Upper lobe of left lung (tissue), 6 donors: ENCODE data around the gene EIPR1. TPM values are rescaled to one million over a fixed set of nuclear protein-coding genes. Genes with fewer than 3 reads are reported as not detected.
A peak's percentile ranks its signal among the peaks of the same experiment; 100 is the strongest.

ENCODE experiments used
- ATAC-seq, 2 donors: fragments of 200-7000 bp; cut with Tn5 transposase; one replicate each; pipeline ENCODE4 v1.9.1; 2022; ENCODE audit warnings: mild to moderate bottlenecking in 2 of 2, moderate library complexity in 2 of 2; ENCODE audit not compliant: low FRiP score in 2 of 2
- DNase-seq, 2 donors: peaks; one replicate each; pipeline ENCODE4 v3.0.0-alpha.2; 2019 to 2020
- H3K27ac ChIP-seq, 4 donors: fragments of 200-600 bp; sonication (generic); one replicate each; pipeline ENCODE4 v1.5.1; 2016 to 2019
- H3K27me3 ChIP-seq, 4 donors: fragments of 200-600 bp; sonication (generic); one replicate each; pipeline ENCODE4 v1.5.1; 2017 to 2019
- H3K36me3 ChIP-seq, 4 donors: fragments of 200-600 bp; sonication (generic); one replicate each; pipeline ENCODE4 v1.5.1; 2016 to 2019
- H3K4me1 ChIP-seq, 4 donors: fragments of 200-600 bp; sonication (generic); one replicate each; pipeline ENCODE4 v1.5.1; 2018 to 2019
- H3K4me3 ChIP-seq, 4 donors: fragments of 200-600 bp; sonication (generic); one replicate each; pipeline ENCODE4 v1.5.1; 2017 to 2019; ENCODE audit warnings: mild to moderate bottlenecking in 2 of 4, moderate library complexity in 1 of 4
- H3K9me3 ChIP-seq, 4 donors: fragments of 200-600 bp; sonication (generic); one replicate each; pipeline ENCODE4 v1.5.1; 2018 to 2019
- EP300 ChIP-seq, 4 donors: sonication (generic); formaldehyde crosslinking; IDR thresholded peaks; one replicate each; pipeline ENCODE4 v1.5.1; 2017; ENCODE audit warnings: antibody characterized with exemption in 4 of 4, control low read depth in 2 of 4
- POLR2A ChIP-seq, 4 donors: fragments of 450-650 bp; IDR thresholded peaks; one replicate each; pipeline ENCODE4 v1.5.1; 2016 to 2017; ENCODE audit warnings: antibody characterized with exemption in 4 of 4, mild to moderate bottlenecking in 2 of 4
- POLR2AphosphoS5 ChIP-seq, 2 donors: sonication (generic); formaldehyde crosslinking; IDR thresholded peaks; one replicate each; pipeline ENCODE4 v1.5.1; 2017; ENCODE audit warnings: antibody characterized with exemption in 2 of 2
- WGBS, 2 donors: methylation state at CpG; one replicate each; pipeline ENCODE4 v1.1.5; 2017 to 2018; 5-methylcytosine and 5-hydroxymethylcytosine counted together
- total RNA-seq, 6 donors: library from RNA; depleted of rRNA in 4 of 6; stranded (reverse); fragments of >200 nt in 4 of 6; gene quantifications; one replicate each; pipeline versions ENCODE4 v1.1.0 to v1.2.1, GENCODE V29; 2016 to 2021
- TF ChIP-seq, protein P1 (sequence below), 6 experiments: fragments of 450-650 bp in 4 of 6; fragments of 200-600 bp in 2 of 6; sonication (generic) in 2 of 6; IDR thresholded peaks; one replicate each; pipeline ENCODE4 v1.5.1; 2016 to 2019; ENCODE audit warnings: antibody characterized with exemption in 6 of 6
- donor health status: DM: no; HTN: no; CAD: no; lungs with moderate emphysema.
- donor health status: DM: no; HTN: yes; CAD: no; lungs with severe emphysema.

Gene EIPR1
- total RNA-seq, 6 donors from 2014 or later: 17.6 to 39.8 (median 23.6) TPM

DNA sequence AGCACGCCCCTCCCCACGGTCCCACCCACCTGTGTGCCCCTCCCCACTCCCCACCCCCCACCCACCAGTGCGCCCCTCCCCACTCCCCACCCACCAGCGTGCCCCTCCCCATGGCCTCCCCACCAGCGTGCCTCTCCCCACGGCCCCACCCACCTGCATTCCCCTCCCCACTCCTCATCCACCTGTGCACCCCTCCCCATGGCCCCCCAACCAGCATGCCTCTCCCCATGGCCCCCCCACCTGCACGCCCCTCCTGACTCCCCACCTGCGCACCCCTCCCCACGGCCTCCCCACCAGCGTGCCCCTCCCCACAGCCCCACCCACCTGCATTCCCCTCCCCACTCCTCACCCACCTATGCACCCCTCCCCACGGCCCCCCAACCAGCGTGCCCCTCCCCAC lies 190.2 kb downstream of the EIPR1 start:
- ATAC-seq (no peak), DNase-seq (no peak)
- 90% methylated on average over 2 of the region's 12 CpGs; no CpG with 5 or more reads in 1 of the 2 donors for WGBS, 2 donors
- no peak overlapping the region for H3K4me3 ChIP-seq
- TF ChIP-seq EP300 (IDR thresholded peaks at IDR 0.05) (no peak), POLR2AphosphoS5 (IDR thresholded peaks at IDR 0.05) (no peak), POLR2A (IDR thresholded peaks at IDR 0.05) (no peak)
- TF ChIP-seq, protein P1, sequence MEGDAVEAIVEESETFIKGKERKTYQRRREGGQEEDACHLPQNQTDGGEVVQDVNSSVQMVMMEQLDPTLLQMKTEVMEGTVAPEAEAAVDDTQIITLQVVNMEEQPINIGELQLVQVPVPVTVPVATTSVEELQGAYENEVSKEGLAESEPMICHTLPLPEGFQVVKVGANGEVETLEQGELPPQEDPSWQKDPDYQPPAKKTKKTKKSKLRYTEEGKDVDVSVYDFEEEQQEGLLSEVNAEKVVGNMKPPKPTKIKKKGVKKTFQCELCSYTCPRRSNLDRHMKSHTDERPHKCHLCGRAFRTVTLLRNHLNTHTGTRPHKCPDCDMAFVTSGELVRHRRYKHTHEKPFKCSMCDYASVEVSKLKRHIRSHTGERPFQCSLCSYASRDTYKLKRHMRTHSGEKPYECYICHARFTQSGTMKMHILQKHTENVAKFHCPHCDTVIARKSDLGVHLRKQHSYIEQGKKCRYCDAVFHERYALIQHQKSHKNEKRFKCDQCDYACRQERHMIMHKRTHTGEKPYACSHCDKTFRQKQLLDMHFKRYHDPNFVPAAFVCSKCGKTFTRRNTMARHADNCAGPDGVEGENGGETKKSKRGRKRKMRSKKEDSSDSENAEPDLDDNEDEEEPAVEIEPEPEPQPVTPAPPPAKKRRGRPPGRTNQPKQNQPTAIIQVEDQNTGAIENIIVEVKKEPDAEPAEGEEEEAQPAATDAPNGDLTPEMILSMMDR (IDR thresholded peaks at IDR 0.05): no peak
- H3K27ac ChIP-seq: no peak overlapping the region
- peaks cover 0 to 29% (median 12%) of the 10 kb centered on the region in 4 donors for H3K36me3 ChIP-seq
- H3K4me1 ChIP-seq: no peaks in the 10 kb centered on the region
- H3K9me3 ChIP-seq: no peaks in the 10 kb centered on the region
- H3K27me3 ChIP-seq: no peaks in the 10 kb centered on the region

DNA sequence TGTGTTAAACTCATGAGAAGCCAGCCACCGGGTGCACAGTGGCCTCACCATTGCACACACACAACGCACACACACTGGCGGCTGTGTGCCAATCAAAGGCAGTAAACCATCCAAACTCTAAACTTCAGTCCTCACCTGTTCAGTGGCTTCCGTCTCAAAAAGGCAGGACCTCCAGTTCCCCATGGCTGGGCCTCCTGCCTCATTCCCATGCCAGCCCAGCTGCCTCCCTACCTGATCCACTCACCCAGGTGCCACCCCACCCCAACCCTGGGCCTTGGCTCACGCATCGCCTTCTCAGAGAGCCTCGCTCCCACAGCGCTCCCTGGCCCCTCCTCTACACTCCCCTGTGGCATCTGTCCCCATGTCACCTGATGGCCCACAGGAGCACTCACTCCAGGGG lies 190.9 kb downstream of the EIPR1 start:
- peaks cover 0 to 22% (median 7%) of the 10 kb centered on the region in 4 donors for H3K36me3 ChIP-seq
- no peak for ATAC-seq
- DNase-seq: no peak
- no peak for TF ChIP-seq POLR2AphosphoS5 (IDR thresholded peaks at IDR 0.05)
- TF ChIP-seq, protein P1 (IDR thresholded peaks at IDR 0.05): no peak
- TF ChIP-seq EP300 (IDR thresholded peaks at IDR 0.05): no peak
- TF ChIP-seq POLR2A (IDR thresholded peaks at IDR 0.05): no peak
- 97 to 100% methylated on average over 8 of the region's 8 CpGs for WGBS, 2 donors
- no peak overlapping the region for H3K4me3 ChIP-seq
- no peaks in the 10 kb centered on the region for H3K9me3 ChIP-seq
- no peaks in the 10 kb centered on the region for H3K27me3 ChIP-seq
- H3K4me1 ChIP-seq: no peaks in the 10 kb centered on the region
- no peak overlapping the region for H3K27ac ChIP-seq

DNA sequence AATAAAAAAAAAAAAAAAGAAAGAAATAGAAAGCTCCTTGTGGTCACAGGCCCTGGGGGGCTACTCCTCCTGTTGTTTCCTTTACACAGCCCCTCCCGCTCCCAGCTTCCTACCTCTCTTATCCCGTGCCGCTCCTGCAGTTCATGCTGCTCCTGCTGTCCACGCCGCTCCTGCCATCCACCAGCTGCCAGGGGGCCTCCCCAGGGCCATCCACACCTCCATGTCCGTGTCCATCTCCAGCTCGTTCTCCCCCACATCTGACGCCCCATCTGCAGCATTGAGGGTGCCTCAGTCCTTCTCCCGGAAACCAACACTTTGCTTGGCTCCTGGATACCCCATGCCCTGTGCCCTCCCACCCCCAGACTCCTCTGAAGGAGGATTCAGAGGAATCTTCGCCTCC lies 191.7 kb downstream of the EIPR1 start:
- Histone ChIP-seq H3K36me3 (peaks cover 0 to 17% (median 6%) of the 10 kb centered on the region in 4 donors), H3K9me3 (no peaks in the 10 kb centered on the region), H3K27ac (no peak overlapping the region), H3K4me3 (no peak overlapping the region), H3K4me1 (no peaks in the 10 kb centered on the region), H3K27me3 (no peaks in the 10 kb centered on the region)
- DNase-seq (no peak), ATAC-seq (peak in 1 of 2 donors; percentile 28)
- TF ChIP-seq EP300 (IDR thresholded peaks at IDR 0.05) (no peak), POLR2AphosphoS5 (IDR thresholded peaks at IDR 0.05) (no peak), POLR2A (IDR thresholded peaks at IDR 0.05) (no peak)
- TF ChIP-seq, protein P1 (IDR thresholded peaks at IDR 0.05): no peak
- WGBS, 2 donors: 86 to 96% methylated on average over 10 of the region's 10 CpGs

DNA sequence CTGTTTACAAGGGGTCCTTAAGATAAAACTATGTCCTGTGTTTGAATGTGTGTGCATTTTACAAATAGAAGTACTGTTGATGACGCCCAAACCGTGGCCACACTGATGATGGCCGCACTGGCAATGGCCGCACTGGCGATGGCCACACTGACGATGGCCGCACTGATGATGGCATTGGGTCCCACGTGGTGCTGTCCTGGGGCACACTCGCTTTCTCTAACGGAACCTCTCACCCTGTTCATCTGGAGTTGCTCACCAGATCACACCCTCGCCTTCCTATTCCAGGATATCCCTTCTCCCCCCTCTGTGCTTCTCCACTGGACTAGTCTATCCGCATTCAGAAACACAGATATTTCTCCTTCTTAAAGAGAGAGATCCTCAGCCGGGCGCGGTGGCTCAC lies 192.4 kb downstream of the EIPR1 start:
- no peak for DNase-seq
- 95 to 98% methylated on average over 15 of the region's 15 CpGs for WGBS, 2 donors

DNA sequence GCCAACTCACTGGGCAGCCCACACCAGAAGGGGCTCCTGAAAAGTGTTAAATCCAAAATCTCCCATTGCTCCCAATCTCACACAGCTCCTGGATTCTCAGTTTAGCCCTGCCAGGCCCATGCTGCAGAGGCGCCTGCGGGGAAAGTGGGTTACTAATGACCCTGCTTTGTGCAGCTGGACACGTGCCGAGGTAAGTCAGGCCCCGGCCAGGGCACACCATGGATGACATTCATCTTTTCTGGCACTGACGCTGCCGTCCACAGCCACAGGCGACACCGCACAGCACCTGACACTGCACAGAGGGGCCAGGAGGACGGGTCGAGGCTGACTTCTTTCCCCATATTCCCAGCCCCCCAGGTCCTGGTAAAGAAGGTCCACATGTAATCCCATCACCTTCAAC lies 193.5 kb downstream of the EIPR1 start:
- ATAC-seq: no peak
- Histone ChIP-seq H3K27me3 (no peaks in the 10 kb centered on the region), H3K9me3 (no peaks in the 10 kb centered on the region), H3K4me1 (no peaks in the 10 kb centered on the region), H3K27ac (no peak overlapping the region), H3K4me3 (no peak overlapping the region), H3K36me3 (peaks cover 0 to 10% (median 6%) of the 10 kb centered on the region in 4 donors)
- no peak for DNase-seq
- TF ChIP-seq EP300 (IDR thresholded peaks at IDR 0.05): no peak
- TF ChIP-seq, protein P1 (IDR thresholded peaks at IDR 0.05): no peak
- no peak for TF ChIP-seq POLR2AphosphoS5 (IDR thresholded peaks at IDR 0.05)
- WGBS, 2 donors: 97% methylated on average over 11 of the region's 11 CpGs; no CpG with 5 or more reads in 1 of the 2 donors

More for the DNA sequence above, 192.4 kb downstream of the EIPR1 start:
- no peaks in the 10 kb centered on the region for H3K27me3 ChIP-seq
- H3K27ac ChIP-seq: no peak overlapping the region
- no peak for ATAC-seq
- no peaks in the 10 kb centered on the region for H3K4me1 ChIP-seq
- H3K4me3 ChIP-seq: no peak overlapping the region
- no peaks in the 10 kb centered on the region for H3K9me3 ChIP-seq
- TF ChIP-seq, protein P1 (IDR thresholded peaks at IDR 0.05): no peak
- peaks cover 0 to 17% (median 6%) of the 10 kb centered on the region in 4 donors for H3K36me3 ChIP-seq
